Tibial nerve (tissue), 4 donors: ENCODE data around the gene POLE4.

ENCODE experiments used
- CTCF ChIP-seq, 5 experiments: fragments of 200-600 bp in 3 of 5; fragments of 450-650 bp in 2 of 5; sonication (generic) in 3 of 5; IDR thresholded peaks; one replicate each; pipeline ENCODE4 v1.5.1; 2016 to 2019; ENCODE audit warnings: antibody characterized with exemption in 5 of 5, mild to moderate bottlenecking in 3 of 5, moderate library complexity in 2 of 5
- EP300 ChIP-seq, 2 donors: sonication (generic); formaldehyde crosslinking; IDR thresholded peaks; one replicate each; pipeline ENCODE4 v1.6.1; 2017; ENCODE audit warnings: antibody characterized with exemption in 2 of 2, mild to moderate bottlenecking in 1 of 2
- POLR2A ChIP-seq, 2 donors: fragments of 450-650 bp; IDR thresholded peaks; one replicate each; pipeline ENCODE4 v1.6.1; 2017; ENCODE audit warnings: antibody characterized with exemption in 2 of 2, mild to moderate bottlenecking in 2 of 2, moderate library complexity in 2 of 2

GRCh38 chr2:74947703-74948102, 10.7 kb upstream of the POLE4 start:
- TF ChIP-seq CTCF (IDR thresholded peaks at IDR 0.05) (no peak), POLR2A (IDR thresholded peaks at IDR 0.05) (no peak), EP300 (IDR thresholded peaks at IDR 0.05) (no peak)
